ENCODE measurements around the gene SUMO2. TPM values are rescaled to one million over a fixed set of nuclear protein-coding genes. Genes with fewer than 3 reads are reported as not detected.
"Not testable (repeated sequence)": the region's sequence is repeated elsewhere in the genome, so short reads cannot be mapped to it uniquely, and the experiment has no call there.

SUMO2 gene
- total RNA-seq, 3 donors from 2014 or later = 594 to 609 (median 599) TPM

DNA sequence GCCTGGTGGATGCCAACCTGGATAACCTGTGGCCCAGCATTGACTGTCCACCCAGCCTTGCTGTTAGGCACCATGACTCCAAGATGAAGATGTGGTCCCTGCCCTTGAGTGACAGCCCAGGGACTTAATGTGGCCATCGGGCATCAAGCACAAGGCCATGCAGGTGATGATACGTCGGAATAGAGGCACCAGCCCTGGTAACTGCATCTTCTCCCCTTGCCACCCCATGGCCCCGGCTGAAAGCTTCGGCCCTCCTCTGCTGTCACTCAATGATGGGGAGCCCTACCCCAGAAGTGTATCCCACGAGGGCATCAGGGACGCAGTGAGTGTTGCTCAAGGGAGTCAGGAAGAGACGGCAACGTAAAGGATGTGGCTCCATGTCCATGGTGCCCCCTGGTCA is 53.2 kb downstream of the SUMO2 start:
- ATAC-seq (no peak), DNase-seq (no peak)
- H3K4me3 Mint-ChIP-seq = peak overlapping the region; percentile 58
- peaks cover 8% of the 10 kb centered on the region for H3K36me3 Mint-ChIP-seq (ENCODE audit: insufficient read depth)
- no peaks in the 10 kb centered on the region for H3K9me3 Mint-ChIP-seq
- no peaks in the 10 kb centered on the region for H3K27me3 Mint-ChIP-seq (ENCODE audit: low read depth)
- peaks cover 28% of the 10 kb centered on the region for H3K4me1 Mint-ChIP-seq (ENCODE audit: low read depth)

DNA sequence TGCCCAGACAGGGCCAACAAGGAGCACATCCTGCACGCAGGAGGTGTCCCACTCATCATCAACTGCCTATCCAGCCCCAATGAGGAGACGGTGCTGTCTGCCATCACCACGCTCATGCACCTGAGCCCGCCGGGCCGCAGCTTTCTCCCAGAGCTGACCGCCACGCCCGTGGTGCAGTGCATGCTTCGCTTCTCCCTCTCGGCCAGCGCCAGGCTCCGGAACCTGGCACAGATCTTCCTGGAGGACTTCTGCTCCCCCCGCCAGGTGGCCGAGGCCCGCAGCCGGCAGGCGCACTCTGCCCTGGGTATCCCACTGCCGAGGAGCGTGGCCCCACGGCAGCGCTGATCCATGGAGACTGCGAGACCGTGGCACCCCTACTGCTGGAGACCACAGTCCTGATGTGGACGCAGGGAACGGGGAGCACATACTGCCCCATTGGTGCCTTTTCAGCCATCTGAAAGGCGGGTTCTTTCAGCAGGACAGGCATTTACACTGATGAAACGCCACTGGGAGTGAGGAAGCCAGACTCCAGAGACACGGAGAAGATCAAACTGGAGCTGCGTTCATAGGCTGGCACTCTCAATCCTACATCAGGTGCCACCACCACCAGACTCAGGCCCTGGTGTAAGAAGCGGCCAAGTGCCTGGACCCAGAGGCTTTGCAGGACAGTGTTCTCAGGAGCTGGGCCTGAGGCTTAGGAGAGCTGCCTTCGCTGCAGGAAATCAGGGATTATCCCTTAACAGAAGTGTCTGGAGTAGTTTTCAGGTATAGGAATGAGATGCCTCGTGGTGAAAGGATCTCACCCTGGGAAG is 53.9 kb downstream of the SUMO2 start:
- no peaks in the 10 kb centered on the region for H3K9me3 Mint-ChIP-seq
- peak overlapping the region; percentile 58 for H3K4me3 Mint-ChIP-seq
- peaks cover 10% of the 10 kb centered on the region for H3K36me3 Mint-ChIP-seq (ENCODE audit: insufficient read depth)

GRCh38 chr17:75127936-75128335 is 54.8 kb downstream of the SUMO2 start:
- not testable (repeated sequence) for H3K36me3 Mint-ChIP-seq (ENCODE audit: insufficient read depth); H3K4me3 Mint-ChIP-seq

More for the DNA sequence above, 53.9 kb downstream of the SUMO2 start:
- peaks cover 35% of the 10 kb centered on the region for H3K4me1 Mint-ChIP-seq (ENCODE audit: low read depth)
- no peak for DNase-seq
- ATAC-seq = no peak
- no peaks in the 10 kb centered on the region for H3K27me3 Mint-ChIP-seq (ENCODE audit: low read depth)

DNA sequence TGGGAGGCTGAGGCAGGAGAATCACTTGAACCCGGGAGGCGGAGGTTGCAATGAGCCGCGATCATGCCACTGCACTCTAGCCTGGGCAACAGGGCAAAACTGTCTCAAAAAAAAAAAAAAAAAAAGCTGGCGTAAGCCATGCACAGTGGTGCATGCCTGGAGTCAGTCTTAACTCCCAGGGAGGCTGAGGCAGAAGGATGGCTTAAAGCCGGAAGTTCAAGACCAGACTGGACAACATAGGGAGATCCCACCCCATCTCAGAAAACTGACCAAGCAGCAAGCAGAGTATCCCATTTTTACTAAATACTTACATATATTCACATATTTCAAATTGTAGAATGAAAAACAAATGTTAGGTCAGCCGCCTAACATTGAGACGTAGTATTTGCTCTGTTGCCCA is 55.8 kb downstream of the SUMO2 start:
- H3K4me3 Mint-ChIP-seq = no peak overlapping the region
- peaks cover 10% of the 10 kb centered on the region for H3K36me3 Mint-ChIP-seq (ENCODE audit: insufficient read depth)
- H3K27me3 Mint-ChIP-seq (ENCODE audit: low read depth) = no peaks in the 10 kb centered on the region
- DNase-seq (no peak), ATAC-seq (no peak)
- no peaks in the 10 kb centered on the region for H3K9me3 Mint-ChIP-seq
- H3K4me1 Mint-ChIP-seq (ENCODE audit: low read depth) = peaks cover 36% of the 10 kb centered on the region

More at GRCh38 chr17:75127936-75128335, 54.8 kb downstream of the SUMO2 start:
- H3K4me1 Mint-ChIP-seq (ENCODE audit: low read depth) = peaks cover 40% of the 10 kb centered on the region
- not testable (repeated sequence) for DNase-seq; H3K9me3 Mint-ChIP-seq; ATAC-seq; H3K27me3 Mint-ChIP-seq (ENCODE audit: low read depth)

DNA sequence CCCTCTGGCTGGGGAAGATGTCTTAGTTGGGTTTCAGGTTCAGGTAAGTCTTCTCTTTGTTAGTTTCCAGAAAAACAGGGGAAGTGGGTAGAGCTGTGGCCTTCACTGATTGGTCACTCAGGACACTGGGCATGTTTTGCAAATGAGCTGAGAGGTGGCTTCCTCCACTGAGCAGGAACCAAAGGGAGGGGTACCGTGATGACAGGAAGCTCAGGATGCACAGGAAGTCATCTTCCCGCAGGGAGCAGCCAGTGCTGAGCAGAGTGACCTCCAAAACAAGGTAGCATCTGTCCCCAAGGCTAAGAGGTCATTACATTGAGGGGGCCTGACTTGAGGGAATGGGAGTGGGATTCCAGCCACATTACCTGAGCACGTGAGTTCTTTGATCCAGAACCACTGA is 56.8 kb downstream of the SUMO2 start:
- H3K4me1 Mint-ChIP-seq (ENCODE audit: low read depth) = peaks cover 36% of the 10 kb centered on the region
- H3K27me3 Mint-ChIP-seq (ENCODE audit: low read depth) = no peaks in the 10 kb centered on the region
- no peak for DNase-seq
- ATAC-seq = no peak
- peaks cover 11% of the 10 kb centered on the region for H3K36me3 Mint-ChIP-seq (ENCODE audit: insufficient read depth)
- H3K4me3 Mint-ChIP-seq = no peak overlapping the region
- H3K9me3 Mint-ChIP-seq = no peaks in the 10 kb centered on the region

GRCh38 chr17:75124819-75125162 is 58.0 kb downstream of the SUMO2 start:
- DNase-seq (no peak), ATAC-seq (no peak)
- Mint-ChIP-seq H3K36me3 (ENCODE audit: insufficient read depth) (peaks cover 9% of the 10 kb centered on the region), H3K4me3 (no peak overlapping the region), H3K9me3 (no peaks in the 10 kb centered on the region), H3K4me1 (ENCODE audit: low read depth) (peaks cover 31% of the 10 kb centered on the region), H3K27me3 (ENCODE audit: low read depth) (no peaks in the 10 kb centered on the region)

- Mint-ChIP-seq H3K4me1 (ENCODE audit: low read depth) (peaks cover 28% of the 10 kb centered on the region), H3K4me3 (no peak overlapping the region), H3K36me3 (ENCODE audit: insufficient read depth) (peaks cover 6% of the 10 kb centered on the region), H3K27me3 (ENCODE audit: low read depth) (no peaks in the 10 kb centered on the region), H3K9me3 (no peaks in the 10 kb centered on the region)
- ATAC-seq (peak; percentile 93 to 96), DNase-seq (peak; percentile 66)
Observed at GRCh38 chr17:75124041-75124818, 58.5 kb downstream of the SUMO2 start.

DNA sequence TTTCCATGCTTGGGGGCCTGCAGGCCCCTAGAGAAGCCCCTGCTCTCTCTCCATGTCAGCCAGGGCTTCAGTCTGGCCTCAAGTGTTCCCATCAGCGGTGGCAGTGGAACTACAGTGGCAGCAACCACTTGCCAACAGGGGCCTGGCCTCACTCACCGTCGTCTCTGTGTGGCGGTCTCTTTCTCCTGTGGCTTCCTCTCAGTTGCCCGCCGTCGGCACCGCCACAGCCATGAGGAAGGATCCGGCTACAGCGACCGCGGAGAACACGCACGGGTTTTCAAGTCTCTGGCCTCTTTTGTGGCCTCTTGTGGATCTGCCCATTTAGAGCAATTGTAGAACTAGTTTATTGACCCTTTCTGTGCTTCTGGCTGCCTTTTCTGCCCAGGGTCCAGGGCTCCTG is 64.5 kb downstream of the SUMO2 start:
- ATAC-seq (no peak), DNase-seq (no peak)
- H3K4me3 Mint-ChIP-seq = no peak overlapping the region
- H3K9me3 Mint-ChIP-seq = no peaks in the 10 kb centered on the region
- H3K36me3 Mint-ChIP-seq (ENCODE audit: insufficient read depth) = peaks cover 4% of the 10 kb centered on the region
- no peaks in the 10 kb centered on the region for H3K27me3 Mint-ChIP-seq (ENCODE audit: low read depth)
- peaks cover 18% of the 10 kb centered on the region for H3K4me1 Mint-ChIP-seq (ENCODE audit: low read depth)

- no peaks in the 10 kb centered on the region for H3K9me3 Mint-ChIP-seq
- H3K4me1 Mint-ChIP-seq (ENCODE audit: low read depth) = peaks cover 24% of the 10 kb centered on the region
- ATAC-seq (no peak), DNase-seq (no peak)
- H3K4me3 Mint-ChIP-seq = no peak overlapping the region
- no peaks in the 10 kb centered on the region for H3K27me3 Mint-ChIP-seq (ENCODE audit: low read depth)
- H3K36me3 Mint-ChIP-seq (ENCODE audit: insufficient read depth) = peaks cover 9% of the 10 kb centered on the region
Observed at GRCh38 chr17:75116737-75117136, 66.0 kb downstream of the SUMO2 start.

Other genes starting within 250 kb of the SUMO2 start
- gene OTOP3, start 247.1 kb downstream of the SUMO2 start, total RNA-seq = not detected
- gene HID1, start 210.2 kb downstream of the SUMO2 start, total RNA-seq = 1 to 10 TPM; 1.3 to 2.1 (median 2.0) TPM
- 1 to 10 TPM in 2 of 3 donors, under 1 TPM in 1; 0.84 to 1.3 (median 1.0) TPM for gene CDR2L, start 195.3 kb downstream of the SUMO2 start, total RNA-seq
- 10 to 100 TPM; 70.8 to 82.5 (median 81.1) TPM for gene MRPL58, start 170.3 kb downstream of the SUMO2 start, total RNA-seq
- gene ATP5PD, start 136.0 kb downstream of the SUMO2 start, total RNA-seq = 100 to 1,000 TPM; 128 to 158 (median 147) TPM
- 10 to 100 TPM; 18.5 to 23.9 (median 22.2) TPM for gene KCTD2, start 135.7 kb downstream of the SUMO2 start, total RNA-seq
- 1 to 10 TPM in 1 of 3 donors, under 1 TPM in 2; 0.53 to 1.2 (median 0.55) TPM for gene SLC16A5, start 95.0 kb downstream of the SUMO2 start, total RNA-seq
- 10 to 100 TPM; 13.2 to 14.4 (median 13.7) TPM for gene ARMC7, start 73.0 kb downstream of the SUMO2 start, total RNA-seq
- gene NT5C, start 51.2 kb downstream of the SUMO2 start, total RNA-seq = 100 to 1,000 TPM in 1 of 3 donors, 10 to 100 TPM in 2; 91.0 to 103 (median 91.4) TPM
- gene JPT1, start 28.4 kb downstream of the SUMO2 start, total RNA-seq = 100 to 1,000 TPM; 161 to 182 (median 167) TPM
- 100 to 1,000 TPM; 115 to 137 (median 125) TPM for gene NUP85, start 22.7 kb upstream of the SUMO2 start, total RNA-seq
- 10 to 100 TPM; 64.2 to 80.5 (median 71.2) TPM for gene GGA3, start 78.6 kb upstream of the SUMO2 start, total RNA-seq
- 100 to 1,000 TPM; 131 to 167 (median 160) TPM for gene MRPS7, start 78.9 kb upstream of the SUMO2 start, total RNA-seq
- 10 to 100 TPM; 35.4 to 39.8 (median 38.4) TPM for gene MIF4GD, start 88.3 kb upstream of the SUMO2 start, total RNA-seq
- 100 to 1,000 TPM; 111 to 140 (median 134) TPM for gene SLC25A19, start 106.5 kb upstream of the SUMO2 start, total RNA-seq
- 100 to 1,000 TPM; 186 to 210 (median 207) TPM for gene GRB2, start 222.7 kb upstream of the SUMO2 start, total RNA-seq

Data from activated T-cell treated with anti-CD3 and anti-CD28 coated beads, Interleukin-2, amount 50 U/mL, for 4 hours (primary cell).